GM12878 (cell line): ENCODE results near the gene FAM221B. TPM values are rescaled to one million over a fixed set of nuclear protein-coding genes. Genes with fewer than 3 reads are reported as not detected.

Experiments
- ATAC-seq: fragments of 200-7000 bp; cut with Tn5 transposase; 3 replicates; pipeline ENCODE4 v1.9.1; 2020; ENCODE audit warnings: mild to moderate bottlenecking, moderate library complexity
- BruUV-seq: library from RNA; stranded (reverse); fragments of 400-500 nt; replicated peaks from 2 replicates; lab custom pipeline; 2021; lab: Mats Ljungman, UMichigan
- CTCF ChIA-PET: fragments of 300-600 bp; sonication (Branson Sonifier 250); formaldehyde crosslinking; extraction: SDS; loops from one replicate; lab custom pipeline; 2021; ENCODE audit warnings: inconsistent platforms; lab: Yijun Ruan, JAX
- POLR2A ChIA-PET: fragments of 350-600 bp; formaldehyde crosslinking; extraction: SDS; loops from one replicate; lab custom pipeline; 2021; ENCODE audit warnings: inconsistent platforms; lab: Charles Lee
- RAD21 ChIA-PET: fragments of 300-600 bp; sonication (Branson Sonifier 250); formaldehyde crosslinking; loops from one replicate; lab custom pipeline; 2023; ENCODE audit warnings: antibody characterized with exemption; ENCODE audit not compliant: unreplicated experiment; lab: Charles Lee
- SMC1A ChIA-PET: fragments of 300-600 bp; sonication (Branson Sonifier 250); formaldehyde crosslinking; loops from one replicate; lab custom pipeline; 2023; ENCODE audit not compliant: unreplicated experiment, uncharacterized antibody; lab: Charles Lee
- DNase-seq: peaks from one replicate; pipeline ENCODE4 v3.0.0-alpha.2; 2011; ENCODE audit warnings: low read depth, low spot score
- FAIRE-seq: peaks from 3 replicates; lab custom pipeline; 2011; peaks lifted over from hg19 to GRCh38; lab: Jason Lieb, UNC
- H2AFZ ChIP-seq: 2 replicates; pipeline ENCODE4 v1.6.0; 2011; ENCODE audit warnings: low read depth, low read length, control low read depth; ENCODE audit not compliant: control insufficient read depth
- H3K27ac ChIP-seq: 2 replicates; pipeline ENCODE4 v1.5.1; 2011; ENCODE audit warnings: control low read depth; ENCODE audit not compliant: control insufficient read depth, insufficient read depth
- H3K27me3 ChIP-seq, 2 experiments: replicated peaks in 1 of 2; 2 replicates each; pipeline versions ENCODE4 v1.6.0 to v1.6.1; 2011; ENCODE audit warnings: low read length in 1 of 2; ENCODE audit not compliant: control insufficient read depth in 2 of 2, insufficient read depth in 2 of 2
- H3K36me3 ChIP-seq, 2 experiments: 2 replicates each; pipeline ENCODE4 v1.5.1; 2011; ENCODE audit warnings: low read length in 1 of 2; ENCODE audit not compliant: control insufficient read depth in 2 of 2, insufficient read depth in 2 of 2
- H3K4me1 ChIP-seq: 2 replicates; pipeline ENCODE4 v1.6.1; 2011; ENCODE audit warnings: mild to moderate bottlenecking, low read length, moderate library complexity, mixed read lengths; ENCODE audit not compliant: control insufficient read depth, insufficient read depth
- H3K4me2 ChIP-seq: 2 replicates; pipeline ENCODE4 v1.6.0; 2011; ENCODE audit warnings: control low read depth; ENCODE audit not compliant: control insufficient read depth, insufficient read depth
- H3K4me3 ChIP-seq: fragments of 200-600 bp; sonication (generic); 2 replicates; pipeline ENCODE4 v1.5.1; 2016
- H3K79me2 ChIP-seq: 2 replicates; pipeline ENCODE4 v1.6.0; 2011; ENCODE audit warnings: low read length; ENCODE audit not compliant: control insufficient read depth, insufficient read depth
- H3K9ac ChIP-seq: 2 replicates; pipeline ENCODE4 v1.8.0; 2011; ENCODE audit warnings: low read length, control low read depth, mixed read lengths; ENCODE audit not compliant: control insufficient read depth, insufficient read depth
- H3K9me3 ChIP-seq: replicated peaks from 3 replicates; pipeline ENCODE4 v1.5.1; 2011; ENCODE audit warnings: mild to moderate bottlenecking, low read length; ENCODE audit not compliant: control insufficient read depth, insufficient read depth
- H4K20me1 ChIP-seq: 2 replicates; pipeline ENCODE4 v1.6.0; 2011; ENCODE audit not compliant: control insufficient read depth, insufficient read depth
- ATF7 ChIP-seq: fragments of 450-650 bp; IDR thresholded peaks from 2 replicates; pipeline ENCODE4 v1.6.1; 2016; ENCODE audit warnings: low read depth, mild to moderate bottlenecking
- EZH2 ChIP-seq: IDR thresholded peaks from 2 replicates; pipeline ENCODE4 v1.6.1; 2012; ENCODE audit warnings: low read depth, mild to moderate bottlenecking, control low read depth, inconsistent platforms, low read length, borderline replicate concordance; ENCODE audit not compliant: control insufficient read depth
- LARP7 ChIP-seq: fragments of 450-650 bp; IDR thresholded peaks from 2 replicates; pipeline ENCODE4 v1.6.1; 2017; ENCODE audit warnings: mild to moderate bottlenecking
- MEF2B ChIP-seq: fragments of 450-650 bp; IDR thresholded peaks from 2 replicates; pipeline ENCODE4 v1.6.1; 2018; ENCODE audit warnings: mild to moderate bottlenecking, moderate library complexity; ENCODE audit not compliant: partially characterized antibody, poor library complexity, severe bottlenecking
- NFXL1 ChIP-seq: fragments of 450-650 bp; IDR thresholded peaks from 2 replicates; pipeline ENCODE4 v1.6.1; 2017; ENCODE audit warnings: antibody characterized with exemption, mild to moderate bottlenecking, borderline replicate concordance
- PKNOX1 ChIP-seq: fragments of 450-650 bp; IDR thresholded peaks from 2 replicates; pipeline ENCODE4 v1.6.1; 2016; ENCODE audit warnings: mild to moderate bottlenecking
- RAD21 ChIP-seq: IDR thresholded peaks from 2 replicates; pipeline ENCODE4 v1.6.1; 2011; ENCODE audit warnings: mild to moderate bottlenecking, low read depth, low read length, moderate library complexity; ENCODE audit not compliant: insufficient read depth
- SIX5 ChIP-seq: IDR thresholded peaks from 2 replicates; pipeline ENCODE4 v1.6.1; 2011; ENCODE audit warnings: mild to moderate bottlenecking, low read depth, low read length, moderate library complexity; ENCODE audit not compliant: severe bottlenecking
- SMARCA5 ChIP-seq: fragments of 450-650 bp; IDR thresholded peaks from 2 replicates; pipeline ENCODE4 v1.6.1; 2017; ENCODE audit warnings: mild to moderate bottlenecking
- SRF ChIP-seq, 2 experiments: IDR thresholded peaks; 2 replicates each; pipeline ENCODE4 v1.6.1; 2011; ENCODE audit warnings: low read depth in 2 of 2, low read length in 2 of 2, mild to moderate bottlenecking in 1 of 2, moderate library complexity in 1 of 2
- WGBS: methylation state at CpG from one replicate; pipeline ENCODE4 v1.1.6; 2016; ENCODE audit warnings: low lambda C conversion rate; ENCODE audit not compliant: insufficient replicate concordance, insufficient coverage; ENCODE audit errors: missing lambda C conversion rate; 5-methylcytosine and 5-hydroxymethylcytosine counted together
- in situ Hi-C: fragments of 300-500 bp; cut with MboI; formaldehyde crosslinking; loops from 9 replicates; pipeline ENCODE4 v1.14.3; 2018; ENCODE audit warnings: mixed read lengths
- intact Hi-C: fragments of 100-400 bp; cut with micrococcal nuclease; formaldehyde crosslinking; loops from one replicate; pipeline ENCODE4 v1.14.2; 2022; ENCODE audit not compliant: unreplicated experiment
- polyA plus RNA-seq, 11 experiments: library from polyadenylated mRNA; depleted of rRNA in 4 of 11; unstranded in 6 of 11; stranded (reverse) in 5 of 11; fragments of >200 nt; fragmentation: Nextera tagmentation in 4 of 11; fragmentation: Illumina TruSeq in 1 of 11; extraction: Ambion mirVana in 4 of 11; extraction: Trizol in 1 of 11; gene quantifications; 1 replicate in 1 of 11; 2 replicates in 10 of 11; pipeline versions ENCODE4 v1.2.1 to v1.2.3, GENCODE V29; 2011 to 2016; ENCODE audit warnings: inconsistent platforms in 2 of 11, missing spikeins in 2 of 11, low read depth in 1 of 11
- total RNA-seq, 4 experiments: library from RNA; depleted of rRNA in 3 of 4; stranded (reverse); fragments of >200 nt in 3 of 4; fragmentation: Illumina TruSeq in 1 of 4; extraction: Trizol in 1 of 4; gene quantifications; 2 replicates each; pipeline versions ENCODE4 v1.2.1 to v1.2.3, GENCODE V29; 2013 to 2021
- TF ChIP-seq, protein P1 (sequence below): fragments of 450-650 bp; IDR thresholded peaks from 2 replicates; pipeline ENCODE4 v1.6.1; 2017; ENCODE audit warnings: mild to moderate bottlenecking, moderate library complexity
- TF ChIP-seq, protein P2 (sequence below): fragments of 450-650 bp; formaldehyde crosslinking; IDR thresholded peaks from 2 replicates; pipeline ENCODE4 v1.4.0; 2020; ENCODE audit warnings: mild to moderate bottlenecking, moderate library complexity

Gene FAM221B
- total and polyA plus RNA-seq, 10 of the 15 experiments (the other 5 are each of a cell fraction or from before 2014, with no cell fraction given): 0.02 to 0.12 (median 0.04) TPM; not detected in 5

GRCh38 chr9:35808433-35808832 is 20.1 kb downstream of the FAM221B start (continued):
- TF ChIP-seq, protein P1, sequence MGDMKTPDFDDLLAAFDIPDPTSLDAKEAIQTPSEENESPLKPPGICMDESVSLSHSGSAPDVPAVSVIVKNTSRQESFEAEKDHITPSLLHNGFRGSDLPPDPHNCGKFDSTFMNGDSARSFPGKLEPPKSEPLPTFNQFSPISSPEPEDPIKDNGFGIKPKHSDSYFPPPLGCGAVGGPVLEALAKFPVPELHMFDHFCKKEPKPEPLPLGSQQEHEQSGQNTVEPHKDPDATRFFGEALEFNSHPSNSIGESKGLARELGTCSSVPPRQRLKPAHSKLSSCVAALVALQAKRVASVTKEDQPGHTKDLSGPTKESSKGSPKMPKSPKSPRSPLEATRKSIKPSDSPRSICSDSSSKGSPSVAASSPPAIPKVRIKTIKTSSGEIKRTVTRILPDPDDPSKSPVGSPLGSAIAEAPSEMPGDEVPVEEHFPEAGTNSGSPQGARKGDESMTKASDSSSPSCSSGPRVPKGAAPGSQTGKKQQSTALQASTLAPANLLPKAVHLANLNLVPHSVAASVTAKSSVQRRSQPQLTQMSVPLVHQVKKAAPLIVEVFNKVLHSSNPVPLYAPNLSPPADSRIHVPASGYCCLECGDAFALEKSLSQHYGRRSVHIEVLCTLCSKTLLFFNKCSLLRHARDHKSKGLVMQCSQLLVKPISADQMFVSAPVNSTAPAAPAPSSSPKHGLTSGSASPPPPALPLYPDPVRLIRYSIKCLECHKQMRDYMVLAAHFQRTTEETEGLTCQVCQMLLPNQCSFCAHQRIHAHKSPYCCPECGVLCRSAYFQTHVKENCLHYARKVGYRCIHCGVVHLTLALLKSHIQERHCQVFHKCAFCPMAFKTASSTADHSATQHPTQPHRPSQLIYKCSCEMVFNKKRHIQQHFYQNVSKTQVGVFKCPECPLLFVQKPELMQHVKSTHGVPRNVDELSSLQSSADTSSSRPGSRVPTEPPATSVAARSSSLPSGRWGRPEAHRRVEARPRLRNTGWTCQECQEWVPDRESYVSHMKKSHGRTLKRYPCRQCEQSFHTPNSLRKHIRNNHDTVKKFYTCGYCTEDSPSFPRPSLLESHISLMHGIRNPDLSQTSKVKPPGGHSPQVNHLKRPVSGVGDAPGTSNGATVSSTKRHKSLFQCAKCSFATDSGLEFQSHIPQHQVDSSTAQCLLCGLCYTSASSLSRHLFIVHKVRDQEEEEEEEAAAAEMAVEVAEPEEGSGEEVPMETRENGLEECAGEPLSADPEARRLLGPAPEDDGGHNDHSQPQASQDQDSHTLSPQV: no peak
- TF ChIP-seq MEF2B (no peak), SMARCA5 (no peak), RAD21 (no peak), PKNOX1 (no peak), EZH2 (no peak)

GRCh38 chr9:35806101-35806500 is 22.4 kb downstream of the FAM221B start:
- DNase-seq (no peak), FAIRE-seq (no peak), ATAC-seq (no peak)
- Histone ChIP-seq H3K27ac (no peak overlapping the region), H3K36me3 (peaks cover 5 to 23% of the 10 kb centered on the region in 2 experiments), H3K79me2 (no peaks in the 10 kb centered on the region), H3K4me2 (no peak overlapping the region), H3K9me3 (no peaks in the 10 kb centered on the region), H3K4me1 (peaks cover 5% of the 10 kb centered on the region), H3K4me3 (no peak overlapping the region), H4K20me1 (no peaks in the 10 kb centered on the region), H3K27me3 (no peaks in the 10 kb centered on the region), H2AFZ (no peak overlapping the region), H3K9ac (no peak overlapping the region)
- no TSS peak for BruUV-seq
- 98% methylated on average over 8 of the region's 8 CpGs for WGBS
- in situ Hi-C loops: no loop called here
- ChIA-PET RAD21 (no interaction called here), POLR2A (no interaction called here), CTCF (interaction anchor here (1.6 to 2.0 kb wide), 3 partner anchors 8 to 76 kb away, joined by 4 to 6 read pairs (median 6); partner anchors contain the start of gene HINT2), SMC1A (interaction anchor here (0.9 kb wide), 1 partner anchor 9 kb away, joined by 4 read pairs; no protein-coding TSS in a partner anchor)
- intact Hi-C loops: no loop called here
- TF ChIP-seq LARP7: no peak
- TF ChIP-seq SIX5: no peak
- no peak for TF ChIP-seq ATF7
- TF ChIP-seq NFXL1: no peak
- TF ChIP-seq, protein P2, sequence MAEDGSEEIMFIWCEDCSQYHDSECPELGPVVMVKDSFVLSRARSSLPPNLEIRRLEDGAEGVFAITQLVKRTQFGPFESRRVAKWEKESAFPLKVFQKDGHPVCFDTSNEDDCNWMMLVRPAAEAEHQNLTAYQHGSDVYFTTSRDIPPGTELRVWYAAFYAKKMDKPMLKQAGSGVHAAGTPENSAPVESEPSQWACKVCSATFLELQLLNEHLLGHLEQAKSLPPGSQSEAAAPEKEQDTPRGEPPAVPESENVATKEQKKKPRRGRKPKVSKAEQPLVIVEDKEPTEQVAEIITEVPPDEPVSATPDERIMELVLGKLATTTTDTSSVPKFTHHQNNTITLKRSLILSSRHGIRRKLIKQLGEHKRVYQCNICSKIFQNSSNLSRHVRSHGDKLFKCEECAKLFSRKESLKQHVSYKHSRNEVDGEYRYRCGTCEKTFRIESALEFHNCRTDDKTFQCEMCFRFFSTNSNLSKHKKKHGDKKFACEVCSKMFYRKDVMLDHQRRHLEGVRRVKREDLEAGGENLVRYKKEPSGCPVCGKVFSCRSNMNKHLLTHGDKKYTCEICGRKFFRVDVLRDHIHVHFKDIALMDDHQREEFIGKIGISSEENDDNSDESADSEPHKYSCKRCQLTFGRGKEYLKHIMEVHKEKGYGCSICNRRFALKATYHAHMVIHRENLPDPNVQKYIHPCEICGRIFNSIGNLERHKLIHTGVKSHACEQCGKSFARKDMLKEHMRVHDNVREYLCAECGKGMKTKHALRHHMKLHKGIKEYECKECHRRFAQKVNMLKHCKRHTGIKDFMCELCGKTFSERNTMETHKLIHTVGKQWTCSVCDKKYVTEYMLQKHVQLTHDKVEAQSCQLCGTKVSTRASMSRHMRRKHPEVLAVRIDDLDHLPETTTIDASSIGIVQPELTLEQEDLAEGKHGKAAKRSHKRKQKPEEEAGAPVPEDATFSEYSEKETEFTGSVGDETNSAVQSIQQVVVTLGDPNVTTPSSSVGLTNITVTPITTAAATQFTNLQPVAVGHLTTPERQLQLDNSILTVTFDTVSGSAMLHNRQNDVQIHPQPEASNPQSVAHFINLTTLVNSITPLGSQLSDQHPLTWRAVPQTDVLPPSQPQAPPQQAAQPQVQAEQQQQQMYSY (CRISPR knock-in tag): no peak
- no peak for TF ChIP-seq SRF (IDR thresholded peaks at IDR 0.05; ENCODE audit: low read depth in 2 of 2, low read length in 2 of 2)
